Astrocyte of the spinal cord (primary cell): Measurements from ENCODE around the gene ECM1.
A peak's percentile ranks its signal among the peaks of the same experiment; 100 is the strongest.

Experiments
- DNase-seq: peaks from one replicate; pipeline ENCODE4 v3.0.0; 2011; ENCODE audit warnings: low read depth, low spot score
- H3K4me3 ChIP-seq: 2 replicates; pipeline ENCODE4 v1.5.1; 2011; ENCODE audit warnings: low read depth, mild to moderate bottlenecking, low read length, moderate library complexity
- CTCF ChIP-seq: IDR thresholded peaks from 2 replicates; pipeline ENCODE4 v1.5.1; 2012; ENCODE audit warnings: low read depth, mild to moderate bottlenecking, low read length, inconsistent platforms
- in situ Hi-C: cut with HindIII; loops from 2 replicates; pipeline ENCODE4 v1.10.0; 2017; ENCODE audit warnings: low sequenced_read_pairs

ECM1 gene

DNA sequence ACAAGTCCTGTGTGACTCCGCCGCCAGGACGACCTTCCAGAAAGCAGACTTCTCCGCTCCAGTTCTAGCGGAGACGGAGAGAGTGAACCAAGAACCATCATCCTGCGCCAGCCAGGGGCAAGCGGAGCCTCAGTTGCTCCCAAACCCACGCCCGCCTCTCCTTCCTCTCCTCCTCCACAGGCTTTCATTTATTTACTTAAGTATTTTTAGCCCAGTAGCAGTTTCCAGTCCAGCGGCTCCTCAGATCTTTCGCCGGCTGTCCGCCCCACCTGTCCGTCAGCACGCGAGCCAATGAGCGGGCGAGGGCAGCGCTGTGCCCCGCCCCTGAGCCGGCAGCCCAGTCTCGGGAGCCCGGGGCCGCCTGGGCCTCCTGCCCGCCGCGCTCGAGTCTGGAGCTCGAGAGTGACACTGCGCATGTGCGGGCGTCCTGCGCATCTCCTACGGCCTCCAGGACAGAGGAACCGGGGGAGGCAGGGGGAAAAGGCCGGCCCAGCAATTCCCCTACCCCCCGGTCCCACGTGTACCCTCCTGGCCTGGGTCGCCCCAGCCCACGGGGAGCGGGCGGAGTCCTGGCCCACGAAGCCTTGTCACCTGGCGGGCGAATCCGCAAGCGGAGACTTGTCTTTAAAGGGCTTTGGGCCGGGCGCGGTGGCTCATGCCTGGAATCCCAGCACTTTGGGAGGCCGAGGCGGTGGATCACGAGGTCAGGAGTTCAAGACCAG, 7.6 kb downstream of the ECM1 start, which contains the start of gene FALEC:
Gene FALEC, plus strand, starts transcription at position 425 of the 722 bp plus-strand sequence.
- DNase-seq: peak; percentile 97
- in situ Hi-C loops: no loop called here
- peak within 1 kb of the TSS; percentile 57 for H3K4me3 ChIP-seq
- TF ChIP-seq CTCF: no peak

GRCh38 chr1:150516050-150516591, 8.2 kb downstream of the ECM1 start:
- peak overlapping the region; percentile 57 for H3K4me3 ChIP-seq
- in situ Hi-C loops: no loop called here
- no peak for TF ChIP-seq CTCF
- peak; percentile 31 for DNase-seq

DNA sequence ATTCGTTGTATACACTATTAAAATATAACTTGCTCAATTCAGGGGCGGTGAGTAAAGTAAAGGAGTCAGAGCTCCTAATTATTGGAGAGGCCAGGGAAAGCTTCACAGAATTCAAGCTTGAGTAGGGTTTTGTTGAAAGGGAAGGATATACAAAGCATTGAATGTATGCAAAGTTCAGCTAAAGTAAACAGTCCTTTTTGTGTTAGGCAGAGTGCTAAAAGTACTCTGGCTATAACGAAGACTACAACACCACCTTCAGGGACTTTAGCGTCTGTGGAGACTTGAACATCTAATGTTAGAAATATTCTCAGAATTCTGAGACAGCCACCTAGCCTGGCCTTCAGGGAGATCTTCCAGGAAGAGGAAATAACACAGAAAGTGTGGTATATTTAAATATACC, 8.7 kb downstream of the ECM1 start:
- H3K4me3 ChIP-seq: peak overlapping the region; percentile 57
- TF ChIP-seq CTCF: peak; percentile 23
- in situ Hi-C loops: no loop called here
- peak; percentile 19 for DNase-seq

DNA sequence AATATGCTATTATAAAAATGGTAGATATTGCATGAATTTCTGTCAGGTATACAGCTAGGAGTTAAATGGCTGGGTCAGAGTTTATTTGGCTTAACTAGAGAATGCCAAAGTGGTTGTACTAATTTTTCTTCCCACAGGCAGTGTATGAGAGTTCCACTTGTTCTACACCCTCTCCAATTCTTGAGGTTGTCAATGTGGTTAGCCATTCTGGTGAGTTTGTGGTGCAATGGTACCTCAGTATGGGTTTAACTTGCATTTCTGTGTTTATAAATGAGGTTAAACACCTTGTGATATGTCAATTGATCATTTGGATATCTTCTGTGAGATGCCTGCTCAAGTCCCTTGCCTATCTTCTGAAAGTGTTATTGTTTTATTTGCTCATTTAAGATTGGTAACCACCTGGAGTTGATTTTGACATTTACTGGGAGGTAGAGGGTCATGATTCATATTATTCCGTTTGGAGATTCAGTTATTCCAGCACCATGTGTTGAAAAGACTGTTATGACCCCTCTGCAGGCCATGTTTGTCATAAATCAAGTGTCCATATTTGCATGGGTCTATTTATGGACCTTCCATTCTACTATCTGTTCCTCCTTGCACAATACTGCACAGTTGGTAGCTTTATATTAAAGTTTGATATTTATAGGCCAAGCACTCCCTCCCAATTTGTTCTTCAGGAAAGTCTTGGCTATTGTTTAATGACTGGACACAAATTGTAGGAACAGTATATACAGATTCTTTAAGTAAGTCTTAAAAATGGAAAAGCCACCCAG, 13.5 kb downstream of the ECM1 start:
- in situ Hi-C loops: no loop called here
- TF ChIP-seq CTCF: no peak
- DNase-seq: no peak
- H3K4me3 ChIP-seq: no peak overlapping the region

- no peak for DNase-seq
- in situ Hi-C loops: no loop called here
- TF ChIP-seq CTCF: no peak
- no peak overlapping the region for H3K4me3 ChIP-seq
These were observed 17.4 kb downstream of the ECM1 start for GRCh38 chr1:150525348-150525747.

DNA sequence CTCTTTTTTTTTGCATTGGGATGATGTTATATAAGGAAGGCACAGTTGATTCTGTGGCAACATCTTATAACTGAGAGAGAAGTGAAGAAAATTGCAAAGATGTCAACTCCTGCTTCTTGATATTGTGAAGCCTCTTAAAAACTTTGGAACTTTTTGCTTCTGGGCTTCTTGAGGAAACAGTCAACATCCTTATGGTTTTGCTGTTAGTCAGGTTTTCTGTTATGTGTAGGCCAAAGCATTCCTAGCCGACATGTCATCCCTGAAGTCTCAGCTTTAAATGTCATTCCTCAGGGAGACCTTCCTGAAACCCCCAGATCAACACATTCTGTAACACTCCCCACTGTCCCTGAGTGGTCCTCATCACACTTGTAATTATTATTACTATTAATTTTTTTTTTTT, 20.3 kb downstream of the ECM1 start:
- DNase-seq: peak; percentile 55
- no peak overlapping the region for H3K4me3 ChIP-seq
- in situ Hi-C loops: no loop called here
- TF ChIP-seq CTCF: no peak
